ENCODE measurements around the gene CELF4. TPM values are rescaled to one million over a fixed set of nuclear protein-coding genes. Genes with fewer than 3 reads are reported as not detected.

CELF4 gene
- total RNA-seq, 2 experiments from 2014 or later: not detected

DNA sequence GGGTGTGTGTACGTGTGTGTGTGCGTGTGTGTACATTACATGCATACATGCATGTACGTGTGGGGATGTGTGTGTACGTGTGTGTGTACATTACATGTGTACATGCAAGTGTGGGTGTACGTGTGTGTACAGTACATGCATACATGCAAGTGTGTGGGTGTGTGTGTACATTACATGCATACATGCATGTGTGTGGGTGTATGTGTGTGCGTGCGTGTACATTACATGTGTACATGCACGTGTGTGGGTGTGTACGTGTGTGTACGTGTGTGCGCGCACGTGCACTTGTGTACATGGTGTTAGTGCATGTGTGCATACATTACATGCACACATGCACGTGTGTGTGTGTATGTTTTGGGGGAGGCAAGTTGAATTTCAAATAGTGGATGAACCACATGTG is 300.6 kb downstream of the CELF4 start:
- no peak overlapping the region for H3K4me3 Mint-ChIP-seq
- H3K4me1 Mint-ChIP-seq: no peaks in the 10 kb centered on the region
- H3K27me3 Mint-ChIP-seq: no peaks in the 10 kb centered on the region
- DNase-seq: no peak
- CTCF ChIA-PET: no interaction called here
- H3K27ac Mint-ChIP-seq: no peak overlapping the region
- no peaks in the 10 kb centered on the region for H3K9me3 Mint-ChIP-seq
- no peaks in the 10 kb centered on the region for H3K36me3 Mint-ChIP-seq (ENCODE audit: low read depth)
- POLR2A ChIA-PET: no interaction called here

DNA sequence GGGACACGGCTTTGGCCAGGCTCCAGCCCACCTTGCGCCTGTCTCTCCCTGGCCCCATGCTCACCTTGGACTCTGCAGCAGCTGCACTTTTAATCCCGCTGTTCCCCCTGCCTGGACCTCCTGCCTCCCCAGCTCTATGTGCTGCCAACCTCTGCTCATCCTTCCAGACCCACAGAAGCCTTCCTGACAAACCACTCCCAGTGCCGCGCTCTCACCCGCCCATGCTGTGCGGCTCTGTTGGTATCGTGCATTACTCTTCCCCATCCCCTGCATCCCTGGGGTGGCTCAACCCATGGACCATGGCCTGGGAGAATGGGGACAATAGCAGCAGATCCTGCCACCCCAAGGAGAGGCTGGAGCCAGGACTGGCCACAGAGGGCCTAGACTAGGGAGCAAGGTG is 303.6 kb downstream of the CELF4 start:
- Mint-ChIP-seq H3K27me3 (no peaks in the 10 kb centered on the region), H3K9me3 (no peaks in the 10 kb centered on the region), H3K4me3 (no peak overlapping the region), H3K27ac (no peak overlapping the region), H3K4me1 (no peaks in the 10 kb centered on the region), H3K36me3 (ENCODE audit: low read depth) (no peaks in the 10 kb centered on the region)
- POLR2A ChIA-PET: no interaction called here
- DNase-seq: no peak
- CTCF ChIA-PET: interaction anchor here (1.0 kb wide), 1 partner anchor 11 kb away, joined by 3 read pairs; no protein-coding TSS in a partner anchor

DNA sequence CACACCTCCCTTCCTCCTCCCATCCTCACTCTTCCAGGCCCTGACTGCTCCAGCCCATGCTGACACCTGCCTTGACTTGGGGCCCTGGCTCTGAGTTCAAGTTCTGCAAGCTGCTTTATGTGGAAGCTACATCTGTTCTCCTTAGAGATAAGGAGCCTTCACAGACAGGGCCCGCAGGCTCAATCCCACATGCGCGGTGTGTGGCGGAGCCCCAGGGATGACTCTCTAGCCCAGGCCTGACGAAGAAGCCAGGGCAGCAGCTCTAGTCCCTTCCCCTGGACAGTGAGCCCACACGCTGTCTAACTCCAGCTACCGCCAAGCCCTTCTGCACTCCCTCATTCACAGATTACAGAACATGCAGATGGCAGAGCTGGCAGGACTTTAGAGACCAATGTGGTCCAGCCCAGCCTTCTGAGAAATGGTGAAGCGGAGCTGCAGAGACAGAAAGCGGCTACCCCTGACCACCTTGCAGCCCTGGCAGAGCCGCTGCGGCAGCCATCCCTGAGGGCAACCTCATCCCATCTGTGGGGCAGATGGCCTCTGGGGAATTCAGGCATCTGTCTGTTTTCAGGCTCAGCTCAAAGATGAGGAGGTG is 304.3 kb downstream of the CELF4 start:
- ChIA-PET CTCF (interaction anchor here (1.0 kb wide), 1 partner anchor 11 kb away, joined by 3 read pairs; no protein-coding TSS in a partner anchor), POLR2A (no interaction called here)
- Mint-ChIP-seq H3K4me1 (no peaks in the 10 kb centered on the region), H3K9me3 (no peaks in the 10 kb centered on the region), H3K36me3 (ENCODE audit: low read depth) (no peaks in the 10 kb centered on the region), H3K4me3 (no peak overlapping the region), H3K27me3 (no peaks in the 10 kb centered on the region), H3K27ac (no peak overlapping the region)
- no peak for DNase-seq

DNA sequence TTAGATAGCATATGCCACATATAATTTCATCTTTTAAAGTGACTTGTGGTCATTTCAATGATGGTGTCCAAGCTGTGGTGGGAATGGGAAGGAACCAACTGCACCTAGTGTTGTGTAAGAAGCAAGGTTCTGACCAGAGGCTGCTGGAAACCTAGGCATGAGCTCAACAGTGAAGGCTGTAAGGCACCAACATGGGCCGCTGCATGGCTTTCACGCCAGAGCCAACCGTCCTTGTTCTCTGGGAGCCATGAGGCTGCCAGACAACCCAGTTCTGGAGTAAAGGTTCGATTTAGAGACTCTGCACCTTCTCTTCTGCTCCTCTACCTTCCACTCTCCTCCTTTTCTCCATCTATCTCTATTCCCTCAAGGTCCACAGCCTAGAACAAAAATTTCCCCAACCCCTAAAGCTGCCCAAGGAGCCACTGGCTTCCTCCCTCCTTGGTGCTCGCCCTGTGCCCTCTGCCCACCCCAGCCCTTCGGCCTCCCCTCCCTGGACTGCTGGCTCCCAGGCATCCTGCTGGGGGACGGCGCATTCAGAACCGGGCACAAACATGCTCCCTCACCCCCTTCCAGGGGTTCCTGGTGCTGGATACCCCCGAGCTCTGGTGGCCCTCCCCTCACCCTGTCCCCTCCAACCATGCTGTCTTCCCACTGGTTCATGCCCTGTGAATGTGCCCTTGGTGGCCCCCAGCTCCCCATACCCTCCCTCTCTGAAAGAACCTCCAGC is 305.1 kb downstream of the CELF4 start:
- CTCF ChIA-PET: no interaction called here
- POLR2A ChIA-PET: no interaction called here

DNA sequence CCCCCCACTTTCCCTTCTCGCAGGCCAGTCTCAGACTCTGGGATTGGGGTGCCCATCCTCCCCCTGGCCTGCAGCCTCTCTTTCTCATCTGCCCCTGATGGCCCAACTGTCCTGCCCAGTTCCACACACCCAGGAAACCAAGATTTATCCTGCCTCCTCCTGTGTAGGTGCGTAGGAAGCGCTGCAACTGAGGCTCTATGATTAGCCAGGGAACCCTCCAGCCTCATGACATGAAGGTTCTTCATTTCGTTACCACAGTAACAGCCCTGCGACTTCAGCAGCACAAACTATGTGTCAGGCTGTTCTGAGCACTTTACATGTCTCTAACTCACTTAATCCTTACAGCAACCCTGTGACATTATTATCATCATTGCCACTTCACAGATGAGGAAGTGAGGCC is 305.9 kb downstream of the CELF4 start:
- H3K4me3 Mint-ChIP-seq: no peak overlapping the region
- H3K9me3 Mint-ChIP-seq: no peaks in the 10 kb centered on the region
- CTCF ChIA-PET: no interaction called here
- no peaks in the 10 kb centered on the region for H3K4me1 Mint-ChIP-seq
- DNase-seq: no peak
- H3K27ac Mint-ChIP-seq: no peak overlapping the region
- H3K27me3 Mint-ChIP-seq: peaks cover 13% of the 10 kb centered on the region
- no peaks in the 10 kb centered on the region for H3K36me3 Mint-ChIP-seq (ENCODE audit: low read depth)
- POLR2A ChIA-PET: no interaction called here

More for the DNA sequence above, 305.1 kb downstream of the CELF4 start:
- Mint-ChIP-seq H3K4me1 (no peaks in the 10 kb centered on the region), H3K36me3 (ENCODE audit: low read depth) (no peaks in the 10 kb centered on the region), H3K4me3 (no peak overlapping the region), H3K27me3 (peaks cover 5% of the 10 kb centered on the region), H3K27ac (no peak overlapping the region), H3K9me3 (no peaks in the 10 kb centered on the region)
- no peak for DNase-seq

DNA sequence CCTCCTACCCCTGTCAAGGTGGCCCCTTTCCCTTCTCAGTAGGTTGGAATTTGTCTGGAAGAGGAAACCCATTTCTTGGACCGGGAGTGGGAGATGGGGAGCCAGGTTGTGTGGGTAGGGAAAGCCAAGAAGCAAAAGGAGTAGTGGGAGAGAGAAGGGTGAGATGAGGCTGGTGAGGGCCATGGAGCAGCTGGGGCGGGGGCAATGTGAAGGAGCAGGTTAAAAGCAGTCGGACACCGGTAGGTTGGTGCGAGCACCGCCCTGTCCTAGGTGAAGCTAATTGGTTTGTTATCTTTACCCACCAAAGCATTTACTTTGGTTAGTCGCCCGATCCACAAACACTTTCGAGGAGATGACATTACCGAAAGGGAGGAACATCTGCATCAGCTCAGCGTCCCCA is 306.8 kb downstream of the CELF4 start:
- Mint-ChIP-seq H3K9me3 (no peaks in the 10 kb centered on the region), H3K27me3 (peaks cover 16% of the 10 kb centered on the region), H3K4me1 (peaks cover 2% of the 10 kb centered on the region), H3K4me3 (no peak overlapping the region), H3K36me3 (ENCODE audit: low read depth) (no peaks in the 10 kb centered on the region), H3K27ac (no peak overlapping the region)
- CTCF ChIA-PET: no interaction called here
- POLR2A ChIA-PET: no interaction called here
- DNase-seq: no peak

DNA sequence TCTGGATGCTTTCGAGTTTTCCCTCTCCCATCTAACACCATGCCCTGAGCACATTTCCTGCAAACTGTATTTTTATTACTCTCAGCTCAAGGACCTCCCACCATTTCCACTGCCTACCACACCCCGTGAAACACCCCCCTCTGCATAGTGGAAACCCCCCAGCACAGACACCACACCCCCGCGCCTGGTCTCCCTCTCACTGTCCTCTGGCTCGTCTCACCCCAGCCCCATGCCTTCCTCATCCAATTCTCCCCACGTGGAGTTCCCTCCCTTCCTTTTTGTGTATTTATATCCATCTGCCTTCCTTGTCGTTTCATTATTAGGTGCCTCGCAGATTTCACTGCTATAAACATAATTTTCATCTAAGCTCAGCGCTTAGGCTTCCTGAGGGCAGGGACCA is 307.5 kb downstream of the CELF4 start:
- Mint-ChIP-seq H3K4me1 (peaks cover 2% of the 10 kb centered on the region), H3K9me3 (no peaks in the 10 kb centered on the region), H3K27me3 (peaks cover 18% of the 10 kb centered on the region), H3K4me3 (no peak overlapping the region), H3K36me3 (ENCODE audit: low read depth) (no peaks in the 10 kb centered on the region), H3K27ac (no peak overlapping the region)
- POLR2A ChIA-PET: no interaction called here
- CTCF ChIA-PET: no interaction called here
- no peak for DNase-seq

DNA sequence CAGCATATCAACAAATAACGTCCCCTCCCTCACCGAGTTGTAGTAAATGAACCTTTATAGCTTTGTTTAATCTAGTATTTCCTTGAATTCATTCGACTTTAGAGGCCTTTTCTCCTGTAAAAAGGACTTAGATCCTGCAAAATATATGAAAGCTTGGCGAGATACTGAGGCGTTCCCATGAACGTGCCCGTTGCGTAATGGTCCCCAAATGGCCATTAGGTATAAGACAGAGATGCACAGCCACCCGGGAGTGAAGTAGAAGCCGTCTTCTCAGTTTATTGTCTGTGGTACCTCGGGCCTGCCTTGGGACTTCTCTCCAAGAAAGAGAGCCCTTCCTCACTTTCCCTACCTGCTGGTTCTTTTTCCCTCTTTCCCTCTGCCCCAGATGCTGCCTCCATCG is 310.6 kb downstream of the CELF4 start:
- Mint-ChIP-seq H3K9me3 (no peaks in the 10 kb centered on the region), H3K27me3 (peaks cover 39% of the 10 kb centered on the region), H3K36me3 (ENCODE audit: low read depth) (no peaks in the 10 kb centered on the region), H3K27ac (no peak overlapping the region), H3K4me3 (no peak overlapping the region), H3K4me1 (peaks cover 2% of the 10 kb centered on the region)
- DNase-seq: no peak
- CTCF ChIA-PET: no interaction called here
- POLR2A ChIA-PET: no interaction called here

DNA sequence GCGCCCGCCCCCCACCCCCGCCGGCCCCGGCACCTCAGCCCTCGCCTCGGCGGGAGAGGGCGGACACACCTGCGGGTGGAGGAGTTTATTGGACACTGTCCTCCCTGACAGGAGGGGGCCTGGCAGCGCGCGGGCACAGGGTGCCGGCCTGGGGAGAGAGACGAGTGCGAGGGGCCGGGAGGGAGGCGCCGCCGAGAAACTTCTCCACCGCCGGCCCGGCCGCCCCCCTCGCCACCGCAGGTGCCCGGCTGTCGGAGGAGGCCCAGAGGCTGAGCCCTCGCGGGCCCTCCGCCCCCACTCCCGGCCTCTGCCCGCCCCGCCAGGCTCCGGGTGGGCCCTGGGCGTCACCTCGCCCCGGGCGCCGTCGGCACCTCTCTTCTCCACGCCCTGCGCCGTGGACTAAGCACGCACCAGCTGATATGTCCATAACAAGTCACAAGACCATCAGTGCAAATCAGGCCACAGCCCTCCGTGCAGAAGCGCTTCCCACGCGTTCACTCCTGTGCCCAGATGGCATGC is 311.3 kb downstream of the CELF4 start:
- Mint-ChIP-seq H3K27ac (no peak overlapping the region), H3K36me3 (ENCODE audit: low read depth) (no peaks in the 10 kb centered on the region), H3K4me3 (no peak overlapping the region), H3K9me3 (no peaks in the 10 kb centered on the region), H3K4me1 (peaks cover 2% of the 10 kb centered on the region), H3K27me3 (peaks cover 39% of the 10 kb centered on the region)
- ChIA-PET POLR2A (no interaction called here), CTCF (no interaction called here)
- no peak for DNase-seq

DNA sequence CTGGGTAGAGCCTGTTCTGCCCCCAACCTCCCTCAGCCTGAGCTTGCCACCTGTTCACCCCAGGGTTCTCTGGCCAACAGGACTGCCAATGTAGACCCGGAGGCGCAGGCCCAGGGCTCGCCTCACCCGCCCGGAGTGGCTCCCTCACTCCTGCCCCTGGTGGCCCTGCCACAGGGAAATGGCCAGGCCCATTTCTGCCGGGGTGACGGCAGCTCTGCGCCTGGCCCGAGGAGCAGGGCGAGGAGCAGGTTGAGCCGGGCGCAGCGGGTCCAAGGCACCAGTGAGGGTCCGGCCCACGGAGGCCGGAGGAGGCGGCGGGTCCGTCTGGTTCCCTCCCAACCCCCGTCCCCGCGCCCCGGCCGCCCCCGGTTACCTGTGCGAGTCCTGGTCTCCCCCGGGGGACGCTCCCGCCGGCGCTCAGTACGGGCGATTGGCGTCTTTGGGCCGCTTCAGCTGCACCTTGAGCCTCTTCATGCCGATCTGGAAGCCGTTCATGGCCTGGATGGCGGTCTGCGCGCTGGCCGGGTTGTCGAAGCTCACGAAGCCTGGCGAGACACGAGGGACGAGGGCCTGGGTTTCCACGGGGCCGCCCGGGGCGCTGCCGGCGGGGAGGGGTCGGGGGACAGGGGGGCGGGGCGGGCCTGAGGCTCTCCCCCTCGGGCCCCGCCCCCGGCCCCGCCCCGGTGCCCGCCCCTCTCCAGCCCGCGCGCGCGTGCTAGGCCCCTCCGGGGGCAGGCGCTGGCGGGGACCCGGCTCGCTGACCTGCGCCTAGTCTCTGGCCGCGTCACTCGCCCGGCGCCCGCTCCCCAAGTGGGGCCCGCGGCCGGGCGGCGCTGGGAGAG is 312.0 kb downstream of the CELF4 start:
- H3K4me1 Mint-ChIP-seq: peaks cover 2% of the 10 kb centered on the region
- POLR2A ChIA-PET: no interaction called here
- H3K27ac Mint-ChIP-seq: no peak overlapping the region
- no peak overlapping the region for H3K4me3 Mint-ChIP-seq
- CTCF ChIA-PET: no interaction called here
- H3K36me3 Mint-ChIP-seq (ENCODE audit: low read depth): no peaks in the 10 kb centered on the region
- peaks cover 39% of the 10 kb centered on the region for H3K27me3 Mint-ChIP-seq
- no peaks in the 10 kb centered on the region for H3K9me3 Mint-ChIP-seq
- no peak for DNase-seq

DNA sequence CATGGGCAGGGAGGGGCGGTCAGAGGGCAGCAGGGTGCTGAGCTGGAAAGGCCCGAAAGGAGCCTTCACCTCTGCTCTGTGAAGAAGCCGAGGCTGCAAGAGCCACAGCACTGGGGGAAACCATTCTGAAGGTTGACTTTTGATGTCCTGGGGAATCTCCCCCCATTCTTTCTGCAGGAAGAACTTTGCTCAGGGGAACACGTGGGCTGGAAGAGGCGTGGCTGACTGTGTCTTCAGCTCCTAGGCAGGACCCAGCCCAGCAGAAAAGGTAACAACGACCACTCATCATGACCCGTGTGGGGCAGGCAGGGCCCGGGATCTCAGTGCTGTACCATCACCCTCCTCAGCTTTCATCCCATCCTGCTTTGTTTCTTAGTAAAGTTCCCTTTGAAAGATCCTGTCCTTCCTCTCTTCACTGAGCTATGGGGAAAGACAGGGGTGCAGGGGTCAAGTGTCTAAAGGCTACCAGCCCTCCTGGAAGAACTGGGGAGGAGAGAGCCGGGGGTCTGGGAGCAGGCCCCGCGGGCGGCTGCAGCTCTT is 312.7 kb downstream of the CELF4 start:
- Mint-ChIP-seq H3K27ac (no peak overlapping the region), H3K9me3 (no peaks in the 10 kb centered on the region), H3K27me3 (peaks cover 39% of the 10 kb centered on the region), H3K4me1 (peaks cover 2% of the 10 kb centered on the region), H3K36me3 (ENCODE audit: low read depth) (no peaks in the 10 kb centered on the region), H3K4me3 (no peak overlapping the region)
- POLR2A ChIA-PET: no interaction called here
- no peak for DNase-seq
- CTCF ChIA-PET: no interaction called here

DNA sequence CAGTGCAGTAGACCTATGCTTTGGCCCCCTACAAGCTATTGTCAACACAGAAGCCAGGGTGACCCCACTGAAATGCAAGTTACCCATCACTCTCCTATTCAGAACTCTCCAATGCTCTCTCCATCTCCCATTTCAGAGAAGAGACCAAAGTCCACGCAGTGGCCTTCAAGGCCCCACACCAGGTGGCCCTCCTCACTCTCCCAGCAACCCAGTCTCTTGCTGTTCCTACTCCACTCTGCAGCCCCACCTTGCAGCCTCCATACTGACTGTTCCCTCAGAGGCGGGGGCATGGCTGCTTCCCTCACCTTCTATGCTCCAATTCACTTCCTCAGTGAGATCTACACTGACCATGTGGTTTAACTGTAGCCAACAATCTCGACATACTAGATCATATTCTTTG is 313.3 kb downstream of the CELF4 start:
- ChIA-PET POLR2A (no interaction called here), CTCF (no interaction called here)
- no peaks in the 10 kb centered on the region for H3K36me3 Mint-ChIP-seq (ENCODE audit: low read depth)
- peaks cover 2% of the 10 kb centered on the region for H3K4me1 Mint-ChIP-seq
- peaks cover 39% of the 10 kb centered on the region for H3K27me3 Mint-ChIP-seq
- no peak overlapping the region for H3K27ac Mint-ChIP-seq
- no peak overlapping the region for H3K4me3 Mint-ChIP-seq
- no peaks in the 10 kb centered on the region for H3K9me3 Mint-ChIP-seq
- DNase-seq: no peak

DNA sequence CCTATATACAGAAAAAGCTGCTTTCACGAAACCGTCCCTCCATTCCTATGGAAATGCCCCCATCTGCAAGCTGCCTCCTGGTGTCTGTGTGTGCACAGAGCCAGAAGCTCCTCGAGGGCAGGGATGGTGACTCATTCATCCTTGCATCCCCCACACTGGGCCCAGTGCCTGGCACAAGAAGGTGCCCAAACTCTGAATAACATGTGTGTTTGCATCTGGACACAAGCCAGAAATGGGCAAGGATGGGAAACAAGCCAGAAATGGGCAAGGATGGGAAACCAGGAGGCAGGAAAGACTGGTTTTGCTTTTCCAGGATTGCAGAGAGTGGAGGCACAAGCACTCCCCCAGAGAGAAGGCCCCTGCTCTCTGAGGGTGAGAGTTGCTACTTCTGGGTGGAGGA is 313.9 kb downstream of the CELF4 start:
- Mint-ChIP-seq H3K27ac (no peak overlapping the region), H3K27me3 (peaks cover 43% of the 10 kb centered on the region), H3K9me3 (no peaks in the 10 kb centered on the region), H3K4me1 (peaks cover 2% of the 10 kb centered on the region), H3K36me3 (ENCODE audit: low read depth) (no peaks in the 10 kb centered on the region), H3K4me3 (no peak overlapping the region)
- no peak for DNase-seq
- ChIA-PET CTCF (interaction anchor here (0.6 kb wide), 1 partner anchor 1947 kb away, joined by 3 read pairs; no protein-coding TSS in a partner anchor), POLR2A (no interaction called here)

All from activated CD4-positive, alpha-beta T cell treated with anti-CD3 and anti-CD28 coated beads, Interleukin-2, amount 10 ng/mL, durations not matched to agents 7 days and 5 days (primary cell).